Measurements from ENCODE around the gene PRKAR2A. TPM values are rescaled to one million over a fixed set of nuclear protein-coding genes. Genes with fewer than 3 reads are reported as not detected.

The PRKAR2A gene
- total and polyA plus RNA-seq, 10 of the 15 experiments (the other 5 are each of a cell fraction or from before 2014, with no cell fraction given) = 9.8 to 46.2 (median 13.2) TPM

GRCh38 chr3:48863122-48863521 lies 15.4 kb upstream of the PRKAR2A start:
- peaks cover 0 to 2% of the 10 kb centered on the region in 2 experiments; a peak in 2 of 4 replicates for H3K36me3 ChIP-seq (ENCODE audit: control insufficient read depth in 2 of 2, insufficient read depth in 2 of 2, low read length in 1 of 2)
- no peaks in the 10 kb centered on the region for H3K27me3 ChIP-seq (replicated peaks in 1 of 2; ENCODE audit: control insufficient read depth in 2 of 2, insufficient read depth in 2 of 2, low read length in 1 of 2)
- no peaks in the 10 kb centered on the region for H4K20me1 ChIP-seq (ENCODE audit: control insufficient read depth, insufficient read depth)
- ChIA-PET RAD21 (ENCODE audit: unreplicated experiment) (no interaction called here), CTCF (interaction anchor here (0.6 kb wide), 1 partner anchor 890 kb away, joined by 3 read pairs; no protein-coding TSS in a partner anchor), SMC1A (ENCODE audit: uncharacterized antibody, unreplicated experiment) (no interaction called here), POLR2A (no interaction called here)
- H2AFZ ChIP-seq (ENCODE audit: control insufficient read depth, low read depth, low read length) = no peak overlapping the region
- BruUV-seq (replicated peaks) = no TSS peak
- ATAC-seq (no peak), FAIRE-seq (no peak), DNase-seq (ENCODE audit: low read depth, low spot score) (no peak)
- no peaks in the 10 kb centered on the region for H3K4me1 ChIP-seq (ENCODE audit: control insufficient read depth, insufficient read depth, low read length)
- WGBS (ENCODE audit: insufficient coverage, insufficient replicate concordance, low lambda C conversion rate, missing lambda C conversion rate) = 77% methylated on average over 3 of the region's 3 CpGs
- no peak overlapping the region for H3K4me3 ChIP-seq
- no peaks in the 10 kb centered on the region for H3K9me3 ChIP-seq (replicated peaks; ENCODE audit: control insufficient read depth, insufficient read depth, low read length)
- no peak overlapping the region for H3K4me2 ChIP-seq (ENCODE audit: control insufficient read depth, insufficient read depth)
- intact Hi-C loops (cut with micrococcal nuclease; ENCODE audit: unreplicated experiment) = no loop called here
- no peaks in the 10 kb centered on the region for H3K79me2 ChIP-seq (ENCODE audit: control insufficient read depth, insufficient read depth, low read length)
- in situ Hi-C loops (cut with MboI) = no loop called here
- no peak overlapping the region for H3K27ac ChIP-seq (ENCODE audit: control insufficient read depth, insufficient read depth)
- H3K9ac ChIP-seq (ENCODE audit: control insufficient read depth, insufficient read depth, low read length) = no peak overlapping the region
- no peak for TF ChIP-seq IRF5 (IDR thresholded peaks at IDR 0.05; ENCODE audit: borderline replicate concordance)
- no peak for TF ChIP-seq BACH1 (IDR thresholded peaks at IDR 0.05; ENCODE audit: borderline replicate concordance)
- no peak for TF ChIP-seq RCOR1 (conservative IDR thresholded peaks at IDR 0.05; ENCODE audit: low read depth, low read length)
- no peak for TF ChIP-seq E2F8 (IDR thresholded peaks at IDR 0.05; ENCODE audit: low read depth, partially characterized antibody)
- TF ChIP-seq MLLT1 (IDR thresholded peaks at IDR 0.05) = no peak
- TF ChIP-seq ZBED1 (IDR thresholded peaks at IDR 0.05; ENCODE audit: borderline replicate concordance) = no peak
- TF ChIP-seq RELA (IDR thresholded peaks at IDR 0.05; ENCODE audit: borderline replicate concordance, partially characterized antibody) = no peak
- TF ChIP-seq NKRF (conservative IDR thresholded peaks at IDR 0.05) = no peak
- no peak for TF ChIP-seq NFXL1 (IDR thresholded peaks at IDR 0.05; ENCODE audit: borderline replicate concordance)
- no peak for TF ChIP-seq CEBPZ (IDR thresholded peaks at IDR 0.05; ENCODE audit: low read depth, low read length)
- TF ChIP-seq CHD1 (IDR thresholded peaks at IDR 0.05; ENCODE audit: low read depth, low read length) = no peak
- no peak for TF ChIP-seq NFIC (IDR thresholded peaks at IDR 0.05; ENCODE audit: low read depth, low read length)
- no peak for TF ChIP-seq CBFB (IDR thresholded peaks at IDR 0.05; ENCODE audit: low read depth)
